GM18526 (cell line): ENCODE measurements around the gene LRP2.

Source experiments
- POLR2A ChIP-seq: IDR thresholded peaks from 3 replicates; pipeline ENCODE4 v1.6.1; 2011; ENCODE audit not compliant: insufficient read length; ENCODE audit errors: extremely low read depth

Gene LRP2

DNA sequence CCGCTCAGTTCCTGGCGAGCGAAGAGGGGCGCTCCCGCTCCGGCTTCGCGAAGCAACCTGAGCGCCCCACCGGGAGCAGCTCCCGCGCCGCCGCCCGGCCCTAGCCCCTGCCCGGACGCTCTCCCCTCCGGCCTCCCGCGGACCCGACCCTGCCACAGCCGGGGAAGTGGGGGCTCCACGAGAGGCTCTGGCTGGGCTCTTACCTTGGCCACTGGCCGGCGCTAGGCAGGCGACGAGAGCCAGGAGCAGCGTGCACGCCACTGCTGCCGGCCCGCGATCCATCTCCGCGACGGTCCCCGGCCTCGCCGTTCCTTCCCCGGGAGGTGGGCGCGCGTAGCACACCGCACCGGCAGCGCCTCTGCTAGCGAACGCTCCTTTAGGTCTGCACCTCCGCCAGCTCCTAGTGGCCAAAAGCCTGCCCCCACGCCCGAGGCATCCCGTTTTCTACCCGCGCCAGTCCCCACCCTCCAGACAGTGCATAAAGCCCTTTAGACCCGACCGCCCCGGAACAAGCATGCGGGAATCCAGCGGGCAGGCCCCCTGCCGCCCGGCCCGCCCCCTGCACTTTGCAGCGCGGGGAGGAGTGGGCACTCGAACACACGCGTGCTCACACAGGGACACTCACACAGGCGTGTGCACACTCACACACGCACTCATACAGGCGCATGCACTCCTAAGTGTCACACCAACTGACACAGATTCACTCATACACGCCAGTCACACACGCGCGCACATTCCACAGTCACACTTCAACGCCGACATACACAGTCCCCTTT, at the start of gene LRP2:
LRP2 (minus strand) TSS at position 417 of the 776 bp plus-strand sequence; CDS start at position 282, 135 bp downstream.
- no peak for TF ChIP-seq POLR2A

DNA sequence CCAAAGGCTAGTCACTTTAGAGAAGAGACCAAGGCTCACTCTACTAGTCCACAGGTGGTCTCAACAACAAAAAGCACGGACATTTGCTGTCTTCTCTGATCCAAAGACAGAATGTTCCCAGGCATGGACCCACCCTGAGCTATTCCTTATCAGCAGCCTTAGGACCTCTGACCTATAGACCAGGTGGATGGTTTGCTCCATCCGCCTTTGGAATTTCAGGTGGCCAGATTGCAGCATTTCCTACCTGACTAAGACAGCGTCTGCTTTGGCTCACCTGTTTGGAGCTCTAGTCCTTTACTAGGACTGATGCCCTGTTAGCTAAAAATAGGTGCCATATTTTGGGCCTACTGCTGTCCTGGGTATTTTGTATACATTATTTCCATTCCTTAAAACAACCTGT, 44.6 kb upstream of the LRP2 start:
- TF ChIP-seq POLR2A: no peak

DNA sequence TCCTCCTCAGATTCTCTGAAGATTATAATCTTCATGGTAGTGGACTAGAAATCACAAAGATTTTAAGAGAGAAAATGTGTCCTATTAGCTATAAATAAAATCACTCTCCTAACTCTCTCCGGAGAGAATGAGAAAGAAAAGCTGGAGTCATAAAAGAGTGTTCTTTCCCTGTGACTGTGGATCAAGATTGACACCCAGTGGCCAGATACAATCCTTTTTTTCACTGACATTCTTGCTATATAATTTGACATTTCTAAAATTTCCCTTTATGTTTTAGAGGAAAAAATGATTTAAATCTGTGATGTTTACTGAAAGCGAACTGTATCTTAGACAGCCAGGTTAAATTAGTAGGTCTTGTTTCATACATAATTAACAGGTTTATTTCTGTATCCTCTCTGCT, 35.4 kb upstream of the LRP2 start:
- TF ChIP-seq POLR2A: no peak

DNA sequence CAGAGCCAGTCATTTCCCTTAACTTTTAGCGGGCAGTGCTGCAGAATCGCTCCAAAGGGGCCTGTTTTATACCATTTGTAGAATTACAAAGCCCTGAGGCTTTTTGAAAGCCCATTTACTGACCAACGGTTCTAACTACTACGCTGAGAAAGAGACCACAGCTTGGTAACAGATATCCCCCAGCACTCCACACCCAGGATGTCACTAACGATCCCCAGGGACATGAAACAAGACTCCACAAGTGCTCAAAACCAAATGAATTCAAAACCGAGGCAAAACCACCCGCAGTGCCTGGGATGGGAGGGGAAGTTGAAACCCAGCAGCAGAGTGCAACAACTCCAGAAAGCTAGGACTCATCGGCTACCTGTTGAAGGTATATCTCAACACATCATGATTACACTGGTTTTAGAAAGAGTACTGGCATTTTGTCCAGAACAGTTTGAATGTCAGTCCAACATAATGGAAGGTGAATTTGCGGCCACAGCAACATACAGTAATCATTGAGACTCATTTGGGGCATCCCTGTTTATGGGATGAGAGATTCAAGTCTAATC, 33.6 kb upstream of the LRP2 start:
- no peak for TF ChIP-seq POLR2A

DNA sequence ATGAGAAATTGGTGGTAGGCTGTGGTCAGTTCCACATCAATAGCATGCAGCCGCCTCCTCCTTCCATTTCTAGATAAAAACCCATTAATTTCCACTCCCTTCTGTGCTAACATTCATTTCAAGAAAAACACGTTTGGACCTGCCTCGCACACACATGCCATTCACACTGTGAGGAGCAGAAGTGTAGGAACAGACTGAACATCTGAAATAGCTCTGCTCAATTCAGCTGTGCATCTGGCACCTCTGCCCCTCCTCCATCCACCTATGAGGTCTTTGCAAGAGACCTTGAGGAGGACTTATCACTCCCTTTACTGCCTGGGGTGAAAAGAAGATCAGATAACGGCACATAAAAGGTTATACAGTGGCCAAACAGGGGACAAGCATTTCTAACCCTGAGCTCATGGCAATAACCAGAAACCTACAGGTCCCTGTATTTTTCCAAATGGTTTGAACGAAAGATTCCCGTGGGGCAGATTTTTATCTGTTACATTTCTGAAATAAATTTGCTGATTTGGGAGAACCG, 30.8 kb upstream of the LRP2 start:
- TF ChIP-seq POLR2A: no peak

DNA sequence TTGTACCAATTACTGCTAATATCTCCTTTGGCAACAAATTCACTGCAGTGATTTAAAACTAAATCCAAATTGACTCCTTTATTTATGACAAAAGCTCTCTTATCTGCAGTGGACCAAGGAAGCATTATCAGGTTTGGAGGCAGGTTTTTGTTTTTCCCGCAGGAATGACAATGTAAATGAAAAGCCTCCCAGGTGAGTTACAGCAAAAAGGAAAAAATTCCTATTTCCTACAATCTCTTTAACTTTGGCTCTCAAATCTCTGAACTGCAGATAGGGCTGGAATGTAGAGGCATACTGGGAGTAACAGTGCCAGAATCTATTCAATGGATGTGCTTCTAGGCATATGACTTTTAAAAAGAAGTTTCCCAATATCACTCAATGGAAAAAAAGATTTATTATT, 28.9 kb upstream of the LRP2 start:
- no peak for TF ChIP-seq POLR2A

DNA sequence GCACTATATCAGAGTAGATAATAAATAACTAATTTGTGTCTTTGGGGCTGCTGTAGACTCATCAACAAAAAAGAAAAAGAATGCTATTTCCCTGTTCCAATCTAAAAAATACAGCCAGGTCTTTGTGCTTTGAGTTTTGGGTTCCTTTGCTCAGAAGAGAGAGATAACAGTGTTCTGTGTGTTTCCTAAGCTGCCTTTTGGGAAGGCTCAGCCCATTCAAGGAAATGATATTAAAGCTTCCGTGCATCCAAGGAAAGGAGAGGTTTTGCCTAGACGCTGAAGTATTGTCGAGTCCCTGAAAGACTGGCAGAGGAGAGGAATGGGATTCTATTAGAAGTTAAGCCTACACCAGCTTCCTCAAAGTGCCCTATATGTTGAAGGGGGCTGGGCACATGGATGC, 25.8 kb upstream of the LRP2 start:
- no peak for TF ChIP-seq POLR2A

DNA sequence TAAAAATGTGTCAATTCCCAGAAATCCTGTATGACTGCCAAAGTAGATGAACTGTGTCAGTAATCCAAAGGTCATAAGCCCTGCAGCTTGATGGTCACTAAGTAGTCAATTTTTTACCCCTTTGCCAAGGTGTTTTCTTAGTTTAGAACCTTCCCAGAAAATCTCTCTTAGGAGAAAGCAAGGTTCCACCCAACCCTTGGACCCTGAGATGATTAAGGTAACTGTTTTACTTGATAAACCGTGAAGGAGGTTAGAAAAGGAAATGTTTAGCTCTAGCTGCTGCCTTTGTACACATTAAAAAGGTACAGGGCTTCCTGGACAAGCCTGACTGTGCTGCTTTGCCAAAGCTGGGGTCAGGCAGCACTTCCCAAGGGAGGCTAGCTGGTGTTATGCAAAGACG, 24.4 kb upstream of the LRP2 start:
- no peak for TF ChIP-seq POLR2A

DNA sequence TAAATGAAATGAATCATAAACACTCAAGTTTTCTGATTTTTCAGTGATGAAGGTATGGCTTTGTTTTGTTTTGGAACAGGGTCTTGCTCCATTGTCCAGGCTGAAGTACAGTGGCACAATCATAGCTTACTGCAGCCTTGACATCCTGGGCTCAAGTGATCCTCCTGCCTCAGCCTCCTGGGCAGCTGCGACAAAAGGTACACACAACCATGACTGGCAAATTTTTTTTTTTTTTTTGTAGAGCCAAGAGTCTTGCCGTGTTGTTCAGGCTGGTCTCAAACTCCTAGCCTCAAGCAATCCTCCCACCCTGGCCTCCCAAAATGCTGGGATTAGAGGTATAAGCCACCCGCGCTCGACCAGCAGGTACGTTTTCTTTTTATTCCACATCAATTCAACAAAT, 22.5 kb upstream of the LRP2 start:
- TF ChIP-seq POLR2A: no peak

DNA sequence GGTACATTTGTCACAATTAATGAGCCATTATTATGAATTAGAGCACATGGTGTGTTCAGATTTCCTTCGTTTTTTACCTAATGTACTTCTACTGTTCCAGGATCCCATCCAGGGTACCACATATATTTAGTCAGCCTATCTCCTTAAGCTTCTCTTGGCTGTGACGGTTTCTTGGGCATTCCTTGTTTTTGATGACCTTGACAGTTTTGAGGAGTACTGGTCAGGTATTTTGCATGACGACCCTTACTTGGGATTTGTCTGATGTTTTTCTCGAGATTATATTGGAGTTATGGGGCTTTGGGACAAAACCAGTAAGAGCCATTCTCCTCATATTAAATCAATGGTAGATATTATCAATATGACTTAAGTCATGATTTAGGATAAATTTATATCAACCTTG, 10.2 kb upstream of the LRP2 start:
- no peak for TF ChIP-seq POLR2A

DNA sequence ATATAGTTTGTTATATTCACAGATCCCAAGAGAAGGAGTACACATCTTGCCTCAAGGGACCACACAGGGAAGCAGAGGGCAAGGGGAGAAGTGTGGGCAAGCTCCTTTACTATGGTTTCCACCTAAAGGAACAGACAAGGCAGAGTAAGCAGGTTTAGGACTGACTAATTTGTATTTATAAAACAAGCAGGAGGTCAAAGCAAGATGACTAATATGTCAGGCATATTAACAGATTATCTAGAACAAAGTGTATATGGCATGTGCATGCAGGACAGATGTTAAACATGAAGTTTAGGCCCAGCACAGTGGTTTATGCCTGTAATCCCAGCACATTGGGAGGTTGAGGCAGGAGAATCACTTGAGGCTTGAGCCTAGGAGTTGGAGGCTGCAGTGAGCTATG, 3.7 kb upstream of the LRP2 start:
- TF ChIP-seq POLR2A: no peak

DNA sequence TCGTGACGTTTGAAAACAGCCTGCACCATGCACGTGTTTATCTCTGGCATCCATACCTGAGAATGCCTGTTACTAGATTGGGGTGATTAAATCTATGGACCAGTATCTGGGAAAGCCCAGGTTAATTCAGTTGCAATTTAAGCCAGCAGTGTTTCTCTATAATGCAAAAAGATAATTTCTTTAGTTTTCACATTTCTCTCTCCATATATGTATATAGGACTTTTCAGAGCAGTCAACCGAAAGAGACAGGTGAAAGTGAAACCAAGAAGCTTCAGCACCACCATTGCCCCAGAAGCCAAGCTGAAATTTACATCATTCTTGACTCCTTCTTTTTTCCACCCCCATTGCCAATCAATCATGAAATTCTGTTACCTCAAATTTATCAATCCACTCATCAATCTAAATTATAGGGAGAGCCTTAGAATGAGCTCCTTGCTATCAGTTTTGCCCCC, 2.7 kb upstream of the LRP2 start:
- TF ChIP-seq POLR2A: no peak

DNA sequence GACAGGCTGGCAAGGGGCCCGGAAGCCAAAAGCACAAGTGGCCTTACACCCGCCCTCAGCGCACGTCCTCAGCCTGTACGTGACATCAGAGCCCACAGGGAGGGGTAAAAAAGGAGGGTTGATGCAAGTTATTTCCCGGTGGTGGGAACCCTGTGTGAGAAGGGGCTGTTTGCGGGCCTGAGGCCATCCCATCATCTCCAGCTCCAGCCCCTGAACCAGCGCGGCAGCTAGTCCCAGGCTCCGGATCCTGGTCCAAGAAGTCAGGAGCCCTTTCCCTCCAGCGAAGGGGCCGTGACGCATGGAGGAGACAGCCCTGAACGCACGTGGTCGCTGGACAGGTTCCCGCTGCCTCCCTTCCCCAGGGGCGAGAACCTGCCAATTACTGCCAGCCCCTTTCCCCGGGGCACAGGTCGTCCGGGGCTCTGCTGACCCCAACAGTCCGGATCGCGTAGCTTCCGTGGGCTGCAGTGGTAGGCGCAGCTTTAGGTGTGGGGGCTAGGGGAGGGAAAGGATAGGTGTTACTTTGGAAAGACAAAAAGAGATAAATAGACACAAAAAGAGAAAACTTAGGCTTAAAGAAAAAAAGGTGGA, 1.3 kb upstream of the LRP2 start:
- no peak for TF ChIP-seq POLR2A

DNA sequence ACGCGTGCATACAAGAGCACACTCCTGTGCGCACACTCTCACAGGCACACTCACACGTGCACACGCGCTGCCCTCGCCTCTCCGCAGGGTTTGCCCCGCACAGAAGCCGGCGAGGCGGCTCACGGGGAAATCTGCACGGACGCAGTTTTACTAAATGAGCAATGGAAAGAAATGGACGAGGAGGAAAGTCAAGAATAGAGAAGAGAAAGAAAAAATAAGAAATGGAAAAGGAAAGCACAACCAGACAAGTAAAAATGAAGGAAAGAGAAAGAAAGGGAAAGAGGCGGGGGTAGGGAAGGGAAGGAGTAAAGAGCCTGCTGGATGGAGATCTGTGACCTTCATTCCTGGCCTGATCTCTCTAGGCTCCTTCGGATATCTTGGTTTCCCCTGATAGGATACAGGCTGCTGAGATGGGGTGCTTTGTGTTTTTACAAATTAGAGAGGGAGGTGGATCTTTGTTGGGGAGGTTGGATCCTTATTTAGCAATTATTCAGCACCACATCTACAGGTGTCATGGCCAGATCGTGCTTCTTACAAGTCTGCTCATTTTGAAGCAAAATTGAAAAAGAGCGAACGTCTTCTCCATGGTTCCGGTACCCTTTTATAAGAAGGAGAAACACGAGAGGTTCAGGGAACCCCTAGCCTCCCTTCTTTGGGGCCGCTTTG, 693 bp upstream of the LRP2 start:
- no peak for TF ChIP-seq POLR2A

DNA sequence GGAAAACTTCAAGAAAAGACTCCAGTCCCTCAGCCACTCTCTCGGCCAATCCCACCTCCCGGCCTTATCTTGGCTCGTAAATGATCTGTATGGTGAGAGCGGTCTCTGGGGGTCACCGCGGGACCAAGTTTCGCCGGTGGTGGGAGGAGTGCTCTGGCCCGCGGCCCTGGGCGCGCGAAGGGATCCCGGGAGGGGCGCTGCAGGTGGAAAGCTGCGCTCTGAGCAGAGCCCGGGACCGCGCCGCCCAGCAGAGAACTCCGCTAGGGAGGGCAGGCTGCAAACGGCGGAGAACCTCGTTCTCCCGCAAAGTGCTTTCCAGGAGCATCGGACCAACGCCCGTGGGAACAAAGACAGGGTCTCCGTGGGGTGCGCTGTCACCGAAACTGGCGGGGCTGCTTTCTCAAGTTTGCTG, 622 bp downstream of the LRP2 start:
- TF ChIP-seq POLR2A: no peak
